Parathyroid adenoma (tissue), 2 donors: ENCODE measurements around the gene SCGB1A1.

Experiments used
- H2AFZ ChIP-seq: fragments of 300-600 bp; sonication (generic); one replicate; pipeline ENCODE4 v1.7.0; 2017; ENCODE audit warnings: antibody characterized with exemption, mild to moderate bottlenecking
- H3K27ac ChIP-seq: fragments of 300-600 bp; sonication (generic); one replicate; pipeline ENCODE4 v1.7.0; 2017
- H3K27me3 ChIP-seq: fragments of 300-600 bp; sonication (generic); one replicate; pipeline ENCODE4 v1.7.0; 2017; ENCODE audit warnings: low read length; ENCODE audit not compliant: control insufficient read depth, insufficient read depth
- H3K36me3 ChIP-seq: fragments of 300-600 bp; sonication (generic); one replicate; pipeline ENCODE4 v1.7.0; 2017; ENCODE audit warnings: low read length; ENCODE audit not compliant: control insufficient read depth, insufficient read depth
- H3K4me1 ChIP-seq: fragments of 300-600 bp; sonication (generic); one replicate; pipeline ENCODE4 v1.7.0; 2017; ENCODE audit warnings: control low read depth
- H3K4me2 ChIP-seq: fragments of 300-600 bp; sonication (generic); one replicate; pipeline ENCODE4 v1.7.0; 2017; ENCODE audit warnings: low read length
- H3K4me3 ChIP-seq: fragments of 300-600 bp; sonication (generic); one replicate; pipeline ENCODE4 v1.7.0; 2017; ENCODE audit warnings: low read depth, low read length
- H3K79me2 ChIP-seq: fragments of 300-600 bp; sonication (generic); one replicate; pipeline ENCODE4 v1.7.0; 2017; ENCODE audit warnings: control low read depth
- H3K9ac ChIP-seq: fragments of 300-600 bp; sonication (generic); one replicate; pipeline ENCODE4 v1.7.0; 2017; ENCODE audit warnings: mild to moderate bottlenecking
- H3K9me3 ChIP-seq: fragments of 300-600 bp; sonication (generic); one replicate; pipeline ENCODE4 v1.7.0; 2017; ENCODE audit warnings: low read length; ENCODE audit not compliant: control insufficient read depth
- CTCF ChIP-seq: fragments of 300-600 bp; sonication (generic); IDR thresholded peaks from one replicate; pipeline ENCODE4 v1.7.0; 2017; ENCODE audit warnings: antibody characterized with exemption, mild to moderate bottlenecking
- donor health status: primary hyperparathyroidism.

The SCGB1A1 gene

DNA sequence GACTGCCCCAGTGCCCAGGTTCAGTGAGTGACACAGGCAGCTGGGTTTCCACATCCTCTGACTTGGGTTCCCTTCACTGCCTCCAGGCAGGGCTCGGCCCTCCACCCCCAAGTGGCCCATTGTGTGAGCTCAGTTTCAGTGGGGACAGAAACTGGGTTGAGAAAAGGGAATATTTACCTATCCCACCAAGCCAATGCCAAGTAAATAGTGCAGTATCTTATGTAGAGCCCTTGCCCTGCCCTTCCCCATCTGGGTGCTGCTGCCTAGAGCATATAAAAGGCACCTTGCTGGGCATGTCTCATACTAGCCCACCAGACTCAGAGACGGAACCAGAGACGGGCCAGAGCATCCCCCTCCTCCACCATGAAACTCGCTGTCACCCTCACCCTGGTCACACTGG lies at the start of gene SCGB1A1:
Gene SCGB1A1 (plus strand): TSS at position 301 of the 400 bp plus-strand sequence. CDS start 63 bp downstream, at position 364.
- Histone ChIP-seq H3K9ac (no peak within 1 kb of the TSS), H3K79me2 (no peaks in the 10 kb centered on the region), H3K36me3 (no peaks in the 10 kb centered on the region), H2AFZ (no peak within 1 kb of the TSS), H3K27ac (no peak within 1 kb of the TSS), H3K4me3 (no peak within 1 kb of the TSS), H3K4me2 (no peak within 1 kb of the TSS), H3K9me3 (no peaks in the 10 kb centered on the region), H3K27me3 (no peaks in the 10 kb centered on the region), H3K4me1 (no peaks in the 10 kb centered on the region)
- no peak for TF ChIP-seq CTCF

GRCh38 chr11:62370743-62371440 lies 47.9 kb upstream of the SCGB1A1 start:
- H3K27ac ChIP-seq: no peak overlapping the region
- no peak overlapping the region for H3K4me2 ChIP-seq
- no peak overlapping the region for H2AFZ ChIP-seq
- no peaks in the 10 kb centered on the region for H3K4me1 ChIP-seq
- no peaks in the 10 kb centered on the region for H3K27me3 ChIP-seq
- H3K36me3 ChIP-seq: no peaks in the 10 kb centered on the region
- no peak overlapping the region for H3K9ac ChIP-seq
- no peaks in the 10 kb centered on the region for H3K9me3 ChIP-seq
- no peaks in the 10 kb centered on the region for H3K79me2 ChIP-seq
- no peak for TF ChIP-seq CTCF
- no peak overlapping the region for H3K4me3 ChIP-seq

DNA sequence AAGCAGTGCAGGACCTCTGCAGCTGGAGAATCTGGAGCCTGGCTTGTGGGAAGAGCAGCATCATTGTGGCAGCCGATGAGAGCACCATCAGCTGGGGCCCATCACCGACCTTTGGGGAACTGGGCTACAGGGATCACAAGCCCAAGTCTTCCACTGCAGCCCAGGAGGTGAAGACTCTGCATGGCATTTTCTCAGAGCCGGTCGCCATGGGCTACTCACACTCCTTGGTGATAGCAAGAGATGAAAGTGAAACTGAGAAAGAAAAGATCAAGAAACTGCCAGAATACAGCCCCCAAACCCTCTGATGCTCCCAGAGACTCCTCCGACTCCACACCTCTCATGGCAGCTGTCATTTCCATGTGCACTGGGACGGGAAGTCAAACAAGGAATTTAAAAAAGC lies 46.0 kb upstream of the SCGB1A1 start:
- H3K4me1 ChIP-seq: no peaks in the 10 kb centered on the region
- no peak overlapping the region for H3K27ac ChIP-seq

GRCh38 chr11:62373464-62374119 lies 45.2 kb upstream of the SCGB1A1 start:
- H3K27ac ChIP-seq: no peak overlapping the region
- H3K27me3 ChIP-seq: no peaks in the 10 kb centered on the region
- no peak overlapping the region for H2AFZ ChIP-seq
- no peaks in the 10 kb centered on the region for H3K4me1 ChIP-seq
- no peak overlapping the region for H3K4me2 ChIP-seq
- H3K4me3 ChIP-seq: no peak overlapping the region
- H3K36me3 ChIP-seq: no peaks in the 10 kb centered on the region
- no peak overlapping the region for H3K9ac ChIP-seq
- H3K9me3 ChIP-seq: no peaks in the 10 kb centered on the region
- TF ChIP-seq CTCF: no peak
- H3K79me2 ChIP-seq: no peaks in the 10 kb centered on the region

More for the DNA sequence above, 46.0 kb upstream of the SCGB1A1 start:
- Histone ChIP-seq H3K4me2 (no peak overlapping the region), H3K9ac (no peak overlapping the region), H3K79me2 (no peaks in the 10 kb centered on the region), H3K27me3 (no peaks in the 10 kb centered on the region), H2AFZ (no peak overlapping the region), H3K36me3 (no peaks in the 10 kb centered on the region), H3K9me3 (no peaks in the 10 kb centered on the region), H3K4me3 (no peak overlapping the region)
- no peak for TF ChIP-seq CTCF
